ENCODE measurements around the gene TRPV4.
A peak's percentile ranks its signal among the peaks of the same experiment; 100 is the strongest.

TRPV4 gene

DNA sequence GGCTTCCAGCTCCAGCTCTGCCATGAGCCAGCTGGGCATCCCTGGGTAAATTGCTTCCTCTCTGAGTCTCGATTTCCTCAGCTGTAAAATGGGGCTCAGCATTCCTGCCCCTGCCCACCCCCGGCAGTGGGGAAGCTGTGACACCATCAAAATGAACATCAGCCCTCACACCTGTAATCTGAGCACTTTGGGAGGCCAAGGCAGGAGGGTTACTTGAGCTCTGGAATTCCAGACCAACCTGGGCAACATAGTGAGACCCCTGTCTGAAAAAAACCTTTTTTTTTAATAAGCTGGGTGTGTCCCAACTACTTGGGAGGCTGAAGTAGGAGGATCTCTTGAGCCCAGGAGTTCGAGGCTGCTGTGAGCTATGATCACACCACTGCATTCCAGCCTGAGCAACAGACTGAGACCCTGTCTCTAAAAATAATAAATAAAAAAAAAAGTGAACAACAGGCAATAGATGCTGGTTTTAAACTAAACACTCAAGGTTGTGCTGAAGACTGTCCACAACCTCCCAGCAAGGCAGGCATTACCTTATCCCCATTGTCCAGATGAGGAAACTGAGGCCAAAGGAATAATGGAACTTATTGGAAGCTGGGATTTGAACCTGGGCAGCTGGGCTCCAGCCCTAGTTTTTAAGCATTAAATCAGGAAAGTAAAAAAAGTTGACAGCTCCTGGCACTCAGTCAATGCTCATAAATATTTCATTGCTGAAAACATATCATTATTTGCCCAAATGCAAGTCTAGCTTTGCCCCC is 4.3 kb downstream of the TRPV4 start:
- peak overlapping the region; percentile 38 to 83 (median 57); a peak in 17 of 22 replicates for H3K27ac ChIP-seq
- H4K20me1 ChIP-seq: no peaks in the 10 kb centered on the region
- no peaks in the 10 kb centered on the region for H3K9me3 ChIP-seq (replicated peaks in 1 of 11)
- no peak for TF ChIP-seq Cebpa-rat (IDR thresholded peaks at IDR 0.05)
- peak overlapping the region in 10 of 11 experiments; percentile 39 to 83 (median 76); a peak in 16 of 22 replicates for H3K4me2 ChIP-seq
- H3K9ac ChIP-seq: peak overlapping the region in 8 of 11 experiments; percentile 15 to 73 (median 62); a peak in 12 of 22 replicates
- peaks cover 18 to 69% (median 34%) of the 10 kb centered on the region in 10 experiments for H3K4me1 ChIP-seq
- no peak overlapping the region for H3K4me3 ChIP-seq
- peaks cover 24 to 35% (median 31%) of the 10 kb centered on the region in 11 experiments for H3K27me3 ChIP-seq
- no peaks in the 10 kb centered on the region for H3K36me3 ChIP-seq

DNA sequence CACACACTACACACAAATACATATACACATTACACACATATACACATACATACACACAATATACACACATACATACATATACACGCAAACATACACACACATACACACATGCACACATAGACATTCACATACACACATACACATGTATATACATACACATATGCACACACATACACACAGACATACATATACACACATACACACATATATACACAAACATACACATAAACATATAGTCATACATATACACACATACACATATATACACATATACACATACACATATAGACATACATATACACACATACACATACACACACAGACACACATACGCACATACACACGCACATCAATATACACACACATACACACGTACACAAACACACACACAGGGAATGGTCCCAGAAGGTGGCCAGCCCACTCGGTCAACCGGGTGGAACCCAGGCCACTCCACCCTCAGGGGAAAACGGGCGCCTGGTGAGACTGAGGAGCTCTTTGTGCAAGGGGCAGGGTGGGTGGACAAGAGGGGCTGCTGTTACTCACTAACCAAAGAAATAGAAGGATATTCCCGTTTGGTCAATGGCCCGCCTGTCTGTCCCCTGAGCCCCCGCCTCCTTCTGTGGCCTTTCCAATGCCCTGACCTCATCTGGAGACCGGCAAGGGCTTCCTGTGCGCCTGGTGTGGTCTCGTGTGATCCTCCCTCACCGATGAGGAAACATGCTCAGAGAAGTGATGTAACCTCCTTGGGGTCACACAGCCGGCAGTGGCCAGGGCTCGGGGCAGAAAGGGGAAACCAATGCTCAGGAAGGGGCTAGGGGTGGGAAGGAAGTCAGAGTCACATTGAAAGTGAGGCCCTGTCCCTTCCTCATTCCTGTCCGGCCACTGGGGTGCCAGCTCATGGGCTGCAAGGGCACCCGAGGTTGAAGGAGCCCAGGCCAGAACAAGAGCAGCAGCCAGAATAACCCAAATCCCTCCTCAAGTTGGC is 5.3 kb downstream of the TRPV4 start:
- H3K4me1 ChIP-seq: peaks cover 18 to 80% (median 34%) of the 10 kb centered on the region in 10 experiments
- no peaks in the 10 kb centered on the region for H3K36me3 ChIP-seq
- H4K20me1 ChIP-seq: no peaks in the 10 kb centered on the region
- H3K4me3 ChIP-seq: no peak overlapping the region; a peak in 1 of 20 replicates
- peak overlapping the region; percentile 38 to 83 (median 75); a peak in 19 of 22 replicates for H3K4me2 ChIP-seq
- H3K9ac ChIP-seq: peak overlapping the region in 8 of 11 experiments; percentile 15 to 73 (median 62); a peak in 14 of 22 replicates
- peak overlapping the region; percentile 43 to 83 (median 57); a peak in 17 of 22 replicates for H3K27ac ChIP-seq
- TF ChIP-seq Cebpa-rat (IDR thresholded peaks at IDR 0.05): peak in 9 of 11 experiments; percentile 26 to 69 (median 35); a peak in 6 of 22 replicates
- no peaks in the 10 kb centered on the region for H3K9me3 ChIP-seq (replicated peaks in 1 of 11)
- H3K27me3 ChIP-seq: peaks cover 14 to 24% (median 20%) of the 10 kb centered on the region in 11 experiments

DNA sequence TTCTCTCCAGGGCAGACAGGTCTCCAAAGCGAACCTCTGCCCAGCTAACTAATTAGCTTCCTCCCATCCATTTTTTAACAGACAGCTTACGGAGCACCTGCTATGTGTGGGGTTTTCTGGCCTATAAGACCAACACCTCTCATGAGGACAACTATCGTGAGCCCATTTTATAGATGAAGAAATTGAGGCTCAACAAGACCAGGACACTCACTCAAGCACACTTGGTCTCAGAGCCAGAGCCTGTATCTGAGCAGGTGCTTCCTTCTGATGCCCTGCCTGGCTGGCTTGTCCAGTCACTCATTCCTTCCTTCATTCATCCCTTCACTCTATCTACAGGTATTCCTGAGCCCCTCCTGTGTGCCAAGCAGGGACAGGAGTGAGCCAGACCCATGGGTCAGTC is 6.1 kb downstream of the TRPV4 start:
- H3K9me3 ChIP-seq (replicated peaks in 1 of 11): no peaks in the 10 kb centered on the region
- no peak for TF ChIP-seq Cebpa-rat (IDR thresholded peaks at IDR 0.05)
- H3K4me2 ChIP-seq: peak overlapping the region in 7 of 11 experiments; percentile 46 to 83 (median 76); a peak in 12 of 22 replicates
- peak overlapping the region in 6 of 11 experiments; percentile 3 to 83 (median 75); a peak in 11 of 22 replicates for H3K27ac ChIP-seq
- peaks cover 7 to 17% (median 12%) of the 10 kb centered on the region in 11 experiments for H3K27me3 ChIP-seq
- H3K36me3 ChIP-seq: no peaks in the 10 kb centered on the region
- no peaks in the 10 kb centered on the region for H4K20me1 ChIP-seq
- peaks cover 18 to 81% (median 34%) of the 10 kb centered on the region in 10 experiments for H3K4me1 ChIP-seq
- H3K9ac ChIP-seq: no peak overlapping the region
- H3K4me3 ChIP-seq: no peak overlapping the region

DNA sequence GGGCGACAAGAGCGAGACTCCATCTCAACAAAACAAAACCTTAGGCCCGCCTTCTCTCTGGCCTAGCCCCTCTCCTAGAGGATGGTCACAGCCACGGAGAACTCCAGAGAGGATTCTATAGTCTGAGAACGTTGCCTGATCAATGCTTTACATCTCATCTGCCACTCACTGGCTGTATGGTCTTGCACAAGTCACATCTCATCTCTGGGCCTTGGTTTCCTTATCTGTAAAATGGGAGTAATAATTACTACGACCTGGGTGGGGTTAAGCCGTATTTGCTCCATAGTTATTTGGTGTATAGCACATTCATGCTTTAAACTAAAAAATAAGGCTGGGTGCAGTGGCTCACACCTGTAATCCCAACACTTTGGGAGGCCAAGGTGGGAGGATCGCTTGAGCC is 8.5 kb downstream of the TRPV4 start:
- H3K9ac ChIP-seq: no peak overlapping the region
- peaks cover 18 to 78% (median 34%) of the 10 kb centered on the region in 10 experiments for H3K4me1 ChIP-seq
- H4K20me1 ChIP-seq: no peaks in the 10 kb centered on the region
- H3K36me3 ChIP-seq: no peaks in the 10 kb centered on the region
- H3K27ac ChIP-seq: no peak overlapping the region
- H3K27me3 ChIP-seq: no peaks in the 10 kb centered on the region; a peak in 1 of 22 replicates
- H3K4me3 ChIP-seq: no peak overlapping the region
- no peak overlapping the region for H3K4me2 ChIP-seq
- TF ChIP-seq Cebpa-rat (IDR thresholded peaks at IDR 0.05): no peak
- no peaks in the 10 kb centered on the region for H3K9me3 ChIP-seq (replicated peaks in 1 of 11)

DNA sequence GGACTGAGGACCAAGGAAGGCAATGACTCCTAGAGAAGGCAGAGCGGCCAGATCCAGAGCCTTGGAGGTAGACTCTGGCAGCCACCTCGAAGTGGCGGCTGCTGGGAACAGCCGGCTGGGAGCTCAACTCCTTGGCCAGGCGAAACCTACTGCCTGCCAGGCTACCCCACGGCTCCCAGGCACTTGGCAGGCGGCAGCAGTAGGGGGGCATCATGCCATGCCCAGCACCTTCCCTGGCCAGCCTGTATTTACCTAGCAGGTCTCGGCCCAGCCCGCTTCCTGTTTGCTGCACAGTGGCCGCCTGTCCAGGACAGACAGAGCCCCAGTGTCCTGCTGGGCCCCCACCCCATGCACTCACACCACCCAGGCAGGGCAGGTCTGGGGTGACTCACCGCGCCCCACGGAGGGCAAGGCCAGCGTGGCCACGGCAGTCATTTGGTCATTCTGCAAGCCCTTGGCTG is 10.2 kb downstream of the TRPV4 start:
- H3K4me3 ChIP-seq: no peak overlapping the region
- H3K27ac ChIP-seq: no peak overlapping the region
- no peak for TF ChIP-seq Cebpa-rat (IDR thresholded peaks at IDR 0.05)
- H3K4me1 ChIP-seq: peaks cover 10 to 61% (median 21%) of the 10 kb centered on the region in 10 experiments
- H3K4me2 ChIP-seq: peak overlapping the region in 3 of 11 experiments; percentile 3 to 48 (median 21); a peak in 2 of 22 replicates
- no peak overlapping the region for H3K9ac ChIP-seq
- no peaks in the 10 kb centered on the region for H3K36me3 ChIP-seq
- H3K9me3 ChIP-seq (replicated peaks in 1 of 11): no peaks in the 10 kb centered on the region
- H3K27me3 ChIP-seq: no peaks in the 10 kb centered on the region; a peak in 1 of 22 replicates
- no peaks in the 10 kb centered on the region for H4K20me1 ChIP-seq

DNA sequence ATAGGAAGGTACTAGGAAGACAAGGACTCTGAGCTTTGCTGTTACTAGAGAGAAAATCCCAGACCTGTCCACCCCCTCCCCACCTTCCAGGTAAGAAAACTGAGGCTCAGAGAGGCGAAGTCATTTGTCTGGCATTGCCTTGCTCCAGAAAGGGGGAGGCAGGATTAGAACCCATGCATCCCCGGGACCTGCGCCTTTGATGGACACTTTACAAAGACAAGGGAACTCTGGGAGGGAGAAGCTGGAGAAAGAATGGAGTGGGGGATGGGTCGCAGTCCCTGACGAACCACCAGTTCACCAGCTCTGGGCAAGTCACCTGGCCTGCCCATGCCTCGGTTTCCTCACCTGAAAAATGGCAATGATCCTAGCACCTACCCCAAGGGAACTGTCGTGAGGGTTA is 10.8 kb downstream of the TRPV4 start:
- Histone ChIP-seq H3K27me3 (no peaks in the 10 kb centered on the region; a peak in 1 of 22 replicates), H3K36me3 (no peaks in the 10 kb centered on the region), H3K4me1 (peaks cover 7 to 55% (median 16%) of the 10 kb centered on the region in 10 experiments; a peak in 17 of 20 replicates), H3K27ac (no peak overlapping the region), H3K9ac (0 out of 22 replicates have a peak overlapping the region, but pooled peaks of 1 of the 11 experiments have one; percentile 9), H3K4me3 (no peak overlapping the region), H3K9me3 (replicated peaks in 1 of 11) (no peaks in the 10 kb centered on the region), H3K4me2 (peak overlapping the region in 1 of 11 experiments; percentile 48; a peak in 1 of 22 replicates), H4K20me1 (no peaks in the 10 kb centered on the region)
- no peak for TF ChIP-seq Cebpa-rat (IDR thresholded peaks at IDR 0.05)

DNA sequence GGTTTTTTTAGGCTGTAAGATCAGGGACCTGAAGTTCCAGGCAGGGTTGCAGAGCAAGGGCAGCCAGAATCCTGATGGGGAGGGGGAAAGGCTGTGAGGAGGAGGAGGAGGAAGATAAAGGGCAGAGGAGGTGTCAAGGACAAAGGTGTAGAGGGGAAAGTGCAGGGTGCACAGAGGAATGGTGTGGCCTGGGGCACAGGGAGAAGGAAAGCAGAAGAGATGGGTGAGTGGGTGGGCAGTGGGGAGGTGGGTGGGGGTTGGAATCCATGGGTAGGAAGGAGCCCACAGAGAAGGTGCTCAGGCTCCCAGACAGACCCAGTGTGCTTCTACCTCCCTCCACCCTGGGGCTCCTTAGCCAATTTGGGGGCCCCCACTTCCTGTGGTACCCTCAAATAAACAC is 11.2 kb downstream of the TRPV4 start:
- H3K4me1 ChIP-seq: peaks cover 7 to 54% (median 12%) of the 10 kb centered on the region in 10 experiments; a peak in 17 of 20 replicates
- H3K4me3 ChIP-seq: no peak overlapping the region
- no peaks in the 10 kb centered on the region for H4K20me1 ChIP-seq
- peak overlapping the region in 2 of 11 experiments; percentile 4 to 23; a peak in 1 of 22 replicates for H3K4me2 ChIP-seq
- H3K27me3 ChIP-seq: no peaks in the 10 kb centered on the region; a peak in 1 of 22 replicates
- no peak overlapping the region for H3K9ac ChIP-seq
- no peaks in the 10 kb centered on the region for H3K36me3 ChIP-seq
- H3K9me3 ChIP-seq (replicated peaks in 1 of 11): no peaks in the 10 kb centered on the region
- TF ChIP-seq Cebpa-rat (IDR thresholded peaks at IDR 0.05): no peak
- H3K27ac ChIP-seq: no peak overlapping the region

DNA sequence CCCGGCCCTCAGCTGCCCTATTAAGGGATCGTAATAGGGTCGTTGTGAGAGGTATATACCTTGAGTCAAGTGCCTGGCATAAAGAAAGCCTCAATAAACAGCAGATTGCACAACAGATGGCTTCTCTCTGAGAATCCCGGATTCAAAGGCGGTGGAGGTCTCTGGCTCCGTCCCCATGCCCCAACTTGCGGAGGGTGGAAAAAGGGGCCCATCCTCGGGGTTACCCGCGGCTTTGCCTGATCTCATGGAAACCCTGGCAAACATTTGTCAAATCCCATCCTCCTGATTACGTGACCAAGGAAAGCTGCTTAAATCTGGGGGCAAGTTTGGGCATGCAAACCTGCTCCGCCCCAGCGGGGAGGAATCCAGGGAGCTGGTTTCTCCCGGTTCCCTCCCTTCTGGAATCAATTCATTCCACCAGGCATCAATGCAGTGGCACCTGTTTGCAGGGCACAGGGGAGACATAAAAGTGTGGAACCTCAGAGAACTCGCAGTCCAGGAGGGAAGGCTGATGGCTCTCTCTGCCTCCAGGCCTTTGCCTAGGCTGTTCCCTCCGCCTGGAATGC is 12.3 kb downstream of the TRPV4 start:
- Histone ChIP-seq H3K4me1 (peaks cover 0 to 50% (median 2%) of the 10 kb centered on the region in 10 experiments; a peak in 10 of 20 replicates), H3K36me3 (no peaks in the 10 kb centered on the region), H3K27me3 (no peaks in the 10 kb centered on the region; a peak in 1 of 22 replicates), H4K20me1 (no peaks in the 10 kb centered on the region), H3K9me3 (replicated peaks in 1 of 11) (no peaks in the 10 kb centered on the region), H3K4me2 (peak overlapping the region in 1 of 11 experiments; percentile 3; a peak in 2 of 22 replicates), H3K4me3 (no peak overlapping the region), H3K27ac (no peak overlapping the region), H3K9ac (no peak overlapping the region)
- 0 out of 22 replicates have a peak, but pooled peaks of 1 of the 11 experiments have one; percentile 11 for TF ChIP-seq Cebpa-rat (IDR thresholded peaks at IDR 0.05)

Data from BLaER1 treated with 17β-estradiol and CSF1 and Interleukin-3, amounts not matched to agents 10 nM and 100 nM (cell line).